ENCODE results near the gene ANKS1B. TPM values are rescaled to one million over a fixed set of nuclear protein-coding genes. Genes with fewer than 3 reads are reported as not detected.
"Not testable (repeated sequence)": the region's sequence is repeated elsewhere in the genome, so short reads cannot be mapped to it uniquely, and the experiment has no call there.

Gene ANKS1B
- total RNA-seq, 1 donor: 47.0 TPM

DNA sequence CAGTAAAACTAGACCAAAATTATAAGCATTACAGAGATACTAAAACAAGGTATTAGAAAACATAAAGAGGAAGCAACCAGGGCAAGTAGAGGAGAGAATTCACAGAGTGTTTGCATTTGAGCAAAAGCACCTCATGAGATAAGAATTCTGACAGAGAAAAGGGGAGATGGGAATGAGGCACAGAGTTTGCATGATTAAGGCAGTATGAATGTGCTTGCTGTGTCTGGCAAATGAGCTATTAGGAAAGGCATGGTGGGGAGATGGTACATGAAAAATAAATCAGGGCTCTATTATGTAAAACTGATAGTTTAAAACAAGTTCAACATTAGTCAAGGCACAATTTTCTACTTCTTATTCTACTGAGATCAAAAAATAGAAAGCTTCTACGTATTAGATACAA is 314.1 kb downstream of the ANKS1B start:
- TF ChIP-seq CTCF (IDR thresholded peaks at IDR 0.05; ENCODE audit: insufficient read depth, low read length): no peak
- H3K4me3 ChIP-seq (ENCODE audit: low read depth, low read length): no peak overlapping the region
- no peak for DNase-seq (ENCODE audit: low read depth)

DNA sequence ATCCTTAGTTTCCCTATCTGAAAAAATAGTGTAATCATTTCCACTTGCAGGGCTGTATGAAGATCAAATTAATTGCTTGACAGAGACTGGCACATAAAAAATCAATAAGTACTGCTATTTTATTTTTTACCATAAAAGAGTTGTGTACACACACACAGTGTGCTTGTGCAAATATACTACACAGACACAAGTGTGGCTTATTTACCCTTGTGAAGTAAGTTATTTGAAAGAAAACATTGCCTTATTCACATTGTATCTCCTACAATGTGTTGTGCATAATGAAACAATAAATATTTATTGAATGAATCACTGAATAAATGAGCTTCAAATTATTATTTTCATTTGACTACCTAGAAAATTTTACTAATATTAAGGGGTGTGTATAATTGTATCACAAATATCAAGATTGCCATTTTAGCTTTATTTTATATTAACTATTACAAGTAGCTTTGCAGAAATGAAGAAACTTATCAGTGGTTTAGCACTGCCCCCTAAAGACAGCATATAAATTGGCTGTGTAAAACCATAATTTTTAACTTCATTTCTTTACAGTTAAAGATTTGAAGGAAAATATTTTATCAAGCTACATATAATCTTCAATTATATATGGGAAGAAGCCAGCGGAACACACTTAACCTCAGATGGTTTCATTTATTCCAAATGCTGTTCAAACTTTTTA is 325.9 kb downstream of the ANKS1B start:
- TF ChIP-seq CTCF (IDR thresholded peaks at IDR 0.05; ENCODE audit: insufficient read depth, low read length): no peak
- no peak for DNase-seq (ENCODE audit: low read depth)
- H3K4me3 ChIP-seq (ENCODE audit: low read depth, low read length): no peak overlapping the region

GRCh38 chr12:99649551-99649950 is 335.2 kb downstream of the ANKS1B start:
- DNase-seq (ENCODE audit: low read depth): no peak
- TF ChIP-seq CTCF (IDR thresholded peaks at IDR 0.05; ENCODE audit: insufficient read depth, low read length): no peak
- no peak overlapping the region for H3K4me3 ChIP-seq (ENCODE audit: low read depth, low read length)

DNA sequence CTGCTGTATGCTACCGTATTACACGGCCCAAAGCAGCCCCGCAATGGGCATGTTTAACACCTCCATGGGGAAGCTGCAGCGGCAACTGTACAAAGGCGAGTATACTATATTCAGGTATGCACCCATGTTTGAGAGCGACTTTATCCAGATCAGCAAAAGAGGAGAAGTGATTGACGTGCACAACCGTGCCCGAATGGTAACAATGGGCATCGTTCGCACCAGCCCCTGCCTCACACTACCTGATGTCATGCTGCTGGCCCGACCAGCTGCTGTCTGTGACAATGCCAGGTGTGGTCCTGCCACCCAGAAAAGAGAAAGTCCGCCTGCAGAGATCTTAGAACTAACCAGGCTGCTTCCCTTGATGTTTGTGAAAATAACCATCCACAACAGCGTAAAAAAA is 336.6 kb downstream of the ANKS1B start:
- H3K4me3 ChIP-seq (ENCODE audit: low read depth, low read length): no peak overlapping the region
- no peak for DNase-seq (ENCODE audit: low read depth)
- TF ChIP-seq CTCF (IDR thresholded peaks at IDR 0.05; ENCODE audit: insufficient read depth, low read length): no peak

GRCh38 chr12:99647453-99647852 is 337.3 kb downstream of the ANKS1B start, which contains the start of gene GARIN6:
Gene GARIN6, plus strand, starts transcription at chr12:99647753. Its CDS starts 422 bp downstream, at chr12:99648175.
- no peak for DNase-seq (ENCODE audit: low read depth)
- H3K4me3 ChIP-seq (ENCODE audit: low read depth, low read length): no peak within 1 kb of the TSS
- no peak for TF ChIP-seq CTCF (IDR thresholded peaks at IDR 0.05; ENCODE audit: insufficient read depth, low read length)

- H3K4me3 ChIP-seq (ENCODE audit: low read depth, low read length): no peak overlapping the region
- no peak for DNase-seq (ENCODE audit: low read depth)
- no peak for TF ChIP-seq CTCF (IDR thresholded peaks at IDR 0.05; ENCODE audit: insufficient read depth, low read length)
These were observed 340.1 kb downstream of the ANKS1B start for GRCh38 chr12:99644629-99645028.

- no peak overlapping the region for H3K4me3 ChIP-seq (ENCODE audit: low read depth, low read length)
- TF ChIP-seq CTCF (IDR thresholded peaks at IDR 0.05; ENCODE audit: insufficient read depth, low read length): no peak
- no peak for DNase-seq (ENCODE audit: low read depth)
These were observed 357.3 kb downstream of the ANKS1B start for GRCh38 chr12:99627459-99627858.

DNA sequence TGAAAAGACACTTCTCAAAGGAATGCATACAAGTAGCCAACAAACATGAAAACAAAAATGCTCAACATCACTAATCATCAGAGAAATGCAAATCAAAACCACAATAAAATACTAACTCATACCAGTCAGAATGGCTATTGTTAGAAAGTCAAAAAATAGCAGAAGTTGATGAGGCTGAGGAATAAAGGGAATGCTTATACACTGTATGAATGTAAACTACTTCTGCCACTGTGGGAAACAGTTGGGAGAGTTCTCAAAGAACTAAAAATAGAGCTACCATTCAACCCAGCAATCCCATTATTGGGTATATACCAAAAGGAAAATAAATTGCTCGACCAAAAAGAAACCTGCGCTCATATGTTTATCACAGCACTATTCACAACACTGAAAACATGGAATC is 360.1 kb downstream of the ANKS1B start:
- DNase-seq (ENCODE audit: low read depth); H3K4me3 ChIP-seq (ENCODE audit: low read depth, low read length): not testable (repeated sequence)

All from fibroblast of the aortic adventitia (primary cell).